HG03025 (cell line): Measurements from ENCODE around the gene CAB39L.
A peak's percentile ranks its signal among the peaks of the same experiment; 100 is the strongest.

Source experiments
- ATAC-seq: cut with Tn5 transposase; IDR thresholded peaks from one replicate; pipeline ENCODE4 v1.9.1; 2021; ENCODE audit warnings: mild to moderate bottlenecking, moderate library complexity; ENCODE audit not compliant: unreplicated experiment, low FRiP score

The CAB39L gene

DNA sequence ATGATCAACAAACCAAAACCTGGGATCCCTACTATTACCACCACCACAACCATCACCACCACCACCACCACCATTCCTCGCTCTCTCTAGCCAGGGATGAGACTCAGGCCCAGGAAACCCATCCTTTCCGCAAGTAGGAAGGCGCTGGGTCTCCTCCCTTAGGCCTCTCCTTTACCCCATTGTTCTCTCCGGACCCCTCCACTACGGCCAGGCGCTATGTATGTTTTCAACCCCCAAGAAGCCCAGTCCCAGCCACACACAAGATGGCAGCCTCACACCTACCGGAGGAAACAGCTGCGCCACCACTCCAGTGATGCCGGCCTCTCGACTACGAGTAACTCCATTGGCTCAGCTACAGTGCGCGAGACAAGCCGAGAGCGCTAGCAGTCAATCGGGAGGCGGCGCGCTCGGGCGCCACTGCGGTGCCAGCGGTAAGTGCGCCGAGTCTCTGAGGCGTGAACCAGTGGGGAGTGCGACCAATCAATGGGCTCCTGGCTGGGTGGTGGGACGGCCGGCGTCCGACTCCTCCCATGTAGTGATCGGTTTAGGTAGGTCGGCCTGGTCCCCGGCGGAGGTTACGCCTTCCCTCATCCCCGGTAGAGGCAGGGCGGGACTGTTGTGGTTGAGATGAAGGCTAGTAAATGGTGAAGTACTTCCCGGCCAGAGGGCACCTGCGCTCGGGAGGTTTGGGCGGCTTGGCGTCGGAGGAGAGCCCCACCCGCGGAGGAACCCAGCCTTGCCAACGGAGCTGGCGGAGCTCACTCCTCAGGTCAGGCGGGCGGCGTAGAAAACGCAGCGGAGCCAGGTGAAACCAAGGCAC, at the start of gene CAB39L, which contains the start of gene SETDB2:
Gene CAB39L (minus strand): TSS at position 361 of the 820 bp plus-strand sequence. CDS start 61,154 bp downstream, outside the sequence.
Gene SETDB2 (plus strand): TSS at position 571 of the 820 bp plus-strand sequence. CDS start 7,620 bp downstream, outside the sequence.
- ATAC-seq = peak; percentile 96

DNA sequence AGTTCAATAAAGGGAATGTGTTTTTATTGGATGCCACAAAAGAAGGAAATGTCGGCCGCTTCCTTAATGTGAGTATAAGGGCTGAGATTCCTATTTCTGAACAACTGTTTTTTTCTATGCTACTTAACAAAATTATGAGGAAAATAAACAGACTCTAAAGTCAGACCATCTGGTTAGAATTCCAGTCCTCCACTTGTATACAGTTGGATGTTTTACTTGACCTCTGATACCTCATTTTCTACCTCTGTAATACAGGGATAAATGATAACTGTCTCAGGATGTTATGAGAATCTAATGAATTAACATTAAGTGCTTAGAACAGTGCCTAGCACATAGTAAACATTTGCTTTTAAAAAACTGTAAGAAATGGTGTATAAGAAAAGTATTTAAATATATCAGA, 44.7 kb upstream of the CAB39L start:
- no peak for ATAC-seq

DNA sequence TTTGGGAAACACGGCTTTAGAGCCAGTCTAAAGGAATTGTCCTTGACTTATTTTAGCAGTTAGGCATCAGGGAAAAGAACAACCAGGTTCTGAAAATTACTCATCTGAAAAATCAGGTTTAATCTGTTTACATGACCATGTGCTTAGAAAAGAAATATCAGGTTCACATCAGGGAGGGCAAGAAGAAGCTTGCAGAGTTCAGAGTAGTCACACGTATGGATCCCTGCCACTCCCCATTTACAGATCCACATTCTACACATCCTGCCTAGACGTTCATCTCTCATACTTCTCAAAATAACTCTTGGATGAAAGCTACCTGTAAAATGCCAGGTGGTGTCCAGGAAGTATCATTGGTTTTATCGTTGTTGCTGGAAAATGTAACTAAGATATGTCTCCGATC, 37.9 kb upstream of the CAB39L start:
- ATAC-seq = no peak

DNA sequence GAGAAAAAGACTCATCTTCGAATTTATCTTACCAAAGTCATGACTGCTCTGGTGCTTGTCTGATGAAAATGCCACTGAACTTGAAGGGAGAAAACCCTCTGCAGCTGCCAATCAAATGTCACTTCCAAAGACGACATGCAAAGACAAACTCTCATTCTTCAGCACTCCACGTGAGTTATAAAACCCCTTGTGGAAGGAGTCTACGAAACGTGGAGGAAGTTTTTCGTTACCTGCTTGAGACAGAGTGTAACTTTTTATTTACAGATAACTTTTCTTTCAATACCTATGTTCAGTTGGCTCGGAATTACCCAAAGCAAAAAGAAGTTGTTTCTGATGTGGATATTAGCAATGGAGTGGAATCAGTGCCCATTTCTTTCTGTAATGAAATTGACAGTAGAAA, 32.7 kb upstream of the CAB39L start:
- no peak for ATAC-seq

DNA sequence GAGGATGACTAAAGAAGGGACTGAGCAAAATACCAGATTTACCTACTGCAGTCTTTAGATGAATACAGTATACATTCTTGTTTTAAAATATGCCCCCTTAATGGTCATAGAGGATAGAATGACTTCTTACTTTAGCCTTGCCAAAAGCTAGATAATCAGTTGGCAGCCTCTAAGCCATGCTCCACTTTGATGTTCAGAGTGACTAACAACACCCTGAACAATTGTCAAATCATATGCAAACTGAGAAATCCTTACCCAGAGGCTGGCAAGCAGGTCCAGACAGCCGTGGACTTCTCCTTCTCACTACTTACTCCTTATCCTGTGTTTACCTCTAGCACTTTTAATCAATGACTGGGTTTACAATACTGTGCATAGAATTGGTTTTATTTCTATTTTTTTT, 28.3 kb upstream of the CAB39L start:
- no peak for ATAC-seq

DNA sequence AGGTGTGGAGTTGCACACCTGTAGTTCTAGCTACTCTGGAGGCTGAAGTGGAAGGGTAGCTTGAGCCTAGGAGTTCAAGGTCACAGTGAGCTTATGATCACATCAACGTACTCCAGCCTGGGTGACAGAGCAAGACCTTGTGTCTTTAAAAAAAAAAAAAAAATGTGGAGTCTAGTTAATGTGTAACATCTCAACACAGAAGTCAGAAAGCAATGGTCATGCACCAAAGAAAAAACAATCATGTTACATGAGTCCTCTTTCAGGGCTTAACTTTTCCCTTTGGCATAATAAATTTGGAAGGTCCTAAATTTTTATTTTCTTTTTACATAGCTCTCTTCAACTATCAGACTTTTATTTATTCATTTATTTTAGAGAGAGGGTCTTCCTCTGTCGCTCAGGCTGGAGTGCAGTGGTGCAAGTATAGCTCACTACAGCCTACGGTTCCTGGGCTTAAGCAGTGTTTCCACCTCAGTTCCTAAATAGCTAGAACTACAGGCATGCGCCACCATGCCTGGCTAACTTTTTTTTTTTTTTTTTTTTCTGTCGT, 22.5 kb upstream of the CAB39L start:
- ATAC-seq = no peak

DNA sequence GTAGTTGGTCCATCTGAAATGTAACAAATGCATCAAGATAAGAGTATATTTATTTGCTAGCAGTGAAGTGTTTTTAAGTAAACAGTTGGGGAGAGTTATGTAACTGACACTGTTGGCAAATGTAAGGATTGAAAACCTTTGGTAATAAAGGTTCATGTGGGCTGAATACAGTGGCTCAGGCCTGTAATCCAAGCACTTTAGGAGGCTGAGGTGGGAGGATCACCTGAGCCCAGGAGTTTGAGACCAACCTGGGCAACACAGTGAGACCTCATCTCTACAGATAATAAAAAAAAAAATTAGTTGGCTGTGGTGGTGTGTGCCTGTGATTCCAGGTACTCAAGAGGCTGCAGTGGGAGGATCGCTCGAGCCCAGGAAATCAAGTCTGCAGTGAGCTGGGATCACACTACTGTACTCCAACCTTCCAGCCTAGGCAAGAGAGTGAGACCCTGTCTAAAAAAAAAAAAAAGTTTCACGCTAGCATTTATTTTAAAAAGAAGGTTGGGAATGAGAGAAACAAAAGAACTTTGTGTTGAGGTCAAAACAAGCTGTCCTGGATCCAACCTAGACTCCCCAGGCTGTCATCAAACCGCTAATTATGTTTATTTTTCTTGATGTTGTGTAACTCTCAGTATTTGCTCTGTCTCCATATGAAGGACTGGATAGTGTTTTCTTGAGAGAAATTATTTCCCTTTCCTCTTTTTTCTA, 20.9 kb upstream of the CAB39L start:
- ATAC-seq = no peak

DNA sequence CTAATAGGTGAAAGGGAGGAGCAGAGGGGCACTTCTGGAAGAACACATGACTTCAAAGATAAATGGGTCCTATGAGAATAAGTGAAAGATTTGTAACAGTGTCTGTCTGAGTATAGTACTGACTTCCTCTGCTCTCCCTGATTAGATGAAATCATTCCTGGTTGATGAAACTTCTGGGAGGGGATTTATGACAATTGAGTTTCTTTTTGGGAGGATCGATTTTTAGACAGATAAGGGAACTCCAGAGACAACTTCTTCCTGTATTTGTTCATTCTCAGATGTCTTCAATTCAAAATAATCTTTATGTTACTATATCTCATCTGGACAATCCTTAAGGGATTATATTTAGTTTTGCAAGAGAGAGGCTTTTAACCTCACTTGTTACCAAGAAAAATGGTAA, 20.2 kb upstream of the CAB39L start:
- ATAC-seq = no peak

DNA sequence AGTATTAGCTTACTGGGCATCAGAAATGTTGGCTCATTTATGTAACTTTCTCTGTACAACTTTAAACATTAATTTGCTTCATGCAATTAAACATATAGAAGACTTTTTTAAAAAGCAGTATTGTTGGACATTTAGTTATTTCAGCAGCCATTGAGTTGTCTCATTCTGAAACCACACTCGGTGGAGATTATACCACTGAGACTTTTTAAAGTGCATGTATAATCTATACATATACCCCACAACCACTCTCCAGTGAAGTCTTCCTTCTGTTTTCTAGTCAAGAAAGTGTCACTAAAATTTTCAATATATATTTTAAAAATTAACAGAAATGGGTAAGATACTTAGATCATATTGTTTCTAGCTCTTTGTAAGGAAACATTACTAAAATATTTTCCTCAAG, 15.7 kb upstream of the CAB39L start:
- ATAC-seq = no peak

DNA sequence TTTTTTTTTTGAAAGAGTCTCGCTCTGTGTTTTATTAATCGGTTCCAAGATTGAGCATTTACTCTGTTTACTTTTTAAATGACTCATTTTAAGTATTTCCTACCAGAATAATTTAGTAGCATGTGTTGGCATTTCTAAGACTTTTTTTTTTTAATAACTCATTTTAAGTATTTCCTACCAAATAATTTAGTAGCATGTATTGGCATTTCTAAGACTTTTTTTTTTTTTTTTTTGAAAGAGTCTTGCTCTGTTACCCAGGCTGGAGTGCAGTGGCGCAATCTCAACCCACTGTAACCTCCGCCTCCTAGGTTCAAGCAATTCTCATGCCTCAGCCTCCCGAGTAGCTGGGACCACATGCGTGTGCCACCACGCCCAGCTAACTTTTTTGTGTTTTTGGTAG, 13.4 kb upstream of the CAB39L start:
- ATAC-seq = no peak

DNA sequence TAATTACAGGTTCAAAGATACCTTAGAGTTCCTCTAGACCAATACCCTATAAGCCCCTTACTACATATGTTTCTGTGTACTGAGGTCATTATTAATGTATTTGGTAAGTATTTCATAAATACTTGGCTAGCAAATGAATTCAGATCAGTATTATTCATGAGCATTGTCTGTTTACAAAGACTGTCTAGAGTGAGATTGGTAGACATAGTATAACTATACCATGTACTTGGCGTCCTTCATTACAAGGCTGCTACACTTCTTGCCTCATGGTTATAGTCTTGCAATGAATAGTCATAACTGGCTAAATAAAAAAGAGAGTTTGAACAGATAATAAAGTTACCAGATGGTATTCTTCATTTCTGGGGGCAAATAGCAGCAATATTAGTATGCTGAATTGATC, 12.3 kb upstream of the CAB39L start:
- no peak for ATAC-seq

DNA sequence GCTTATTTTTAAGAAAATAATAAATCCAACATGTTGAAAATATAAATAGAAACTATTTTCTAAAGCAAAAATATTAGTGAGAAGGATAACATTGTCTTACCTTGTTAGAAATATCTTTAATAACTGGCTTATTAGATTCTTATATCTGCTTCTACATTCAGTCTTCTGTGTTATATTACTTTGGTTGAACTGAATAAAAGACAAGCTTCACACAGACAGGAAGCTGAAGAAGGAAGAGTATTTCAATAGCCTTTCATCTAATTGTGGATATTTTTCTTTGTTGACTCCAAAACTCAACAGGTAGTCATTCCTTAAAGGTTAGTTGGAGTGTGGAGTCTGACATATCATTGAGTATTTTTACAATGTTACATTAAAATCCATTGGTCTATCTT, 11.1 kb upstream of the CAB39L start:
- no peak for ATAC-seq

DNA sequence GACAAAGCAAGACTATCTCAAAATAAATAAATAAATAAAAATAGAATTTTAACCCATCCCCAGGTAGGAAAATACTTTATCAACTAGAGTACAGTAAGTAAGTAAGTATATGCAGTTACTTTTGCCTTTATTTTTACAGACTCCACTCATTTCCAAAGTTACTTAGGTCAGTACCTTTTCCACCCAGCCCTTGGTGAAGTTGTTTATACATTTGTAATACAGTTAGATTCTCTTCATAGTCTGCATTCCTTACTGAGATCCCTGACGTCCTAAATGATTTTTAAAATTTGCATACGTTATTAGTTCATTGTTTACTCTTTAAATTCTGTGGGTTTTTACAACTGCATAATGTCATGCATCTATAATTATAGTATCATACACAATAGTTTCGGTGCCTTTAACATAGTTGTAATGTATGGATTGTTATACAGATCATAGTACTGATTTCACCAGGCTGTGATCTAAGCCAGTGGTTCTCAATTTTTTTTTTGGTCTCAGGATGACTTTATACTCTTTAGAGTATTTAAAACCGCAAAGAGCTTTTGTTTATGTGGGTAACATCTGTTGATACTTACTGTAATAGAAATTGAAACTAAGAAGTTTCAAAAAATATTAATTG, 10.6 kb upstream of the CAB39L start:
- ATAC-seq = peak; percentile 69

DNA sequence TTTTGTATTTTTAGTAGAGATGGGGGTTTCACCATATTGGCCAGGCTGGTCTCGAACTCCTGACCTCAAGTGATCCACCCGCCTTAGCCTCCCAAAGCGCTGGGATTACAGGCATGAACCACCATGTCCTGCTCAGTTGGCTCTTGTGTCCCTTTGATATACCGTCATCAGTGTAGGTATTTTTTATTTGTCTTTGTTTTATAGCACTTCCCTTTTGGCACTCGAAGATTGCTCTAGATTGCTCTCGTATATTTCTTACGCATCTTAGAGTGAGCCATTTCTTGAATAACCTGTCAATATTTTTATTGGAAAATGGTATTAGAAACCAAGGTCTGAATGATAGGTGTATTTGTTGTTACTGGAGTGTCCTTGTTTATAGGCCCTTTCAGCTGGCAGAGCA, 9.6 kb upstream of the CAB39L start:
- no peak for ATAC-seq

DNA sequence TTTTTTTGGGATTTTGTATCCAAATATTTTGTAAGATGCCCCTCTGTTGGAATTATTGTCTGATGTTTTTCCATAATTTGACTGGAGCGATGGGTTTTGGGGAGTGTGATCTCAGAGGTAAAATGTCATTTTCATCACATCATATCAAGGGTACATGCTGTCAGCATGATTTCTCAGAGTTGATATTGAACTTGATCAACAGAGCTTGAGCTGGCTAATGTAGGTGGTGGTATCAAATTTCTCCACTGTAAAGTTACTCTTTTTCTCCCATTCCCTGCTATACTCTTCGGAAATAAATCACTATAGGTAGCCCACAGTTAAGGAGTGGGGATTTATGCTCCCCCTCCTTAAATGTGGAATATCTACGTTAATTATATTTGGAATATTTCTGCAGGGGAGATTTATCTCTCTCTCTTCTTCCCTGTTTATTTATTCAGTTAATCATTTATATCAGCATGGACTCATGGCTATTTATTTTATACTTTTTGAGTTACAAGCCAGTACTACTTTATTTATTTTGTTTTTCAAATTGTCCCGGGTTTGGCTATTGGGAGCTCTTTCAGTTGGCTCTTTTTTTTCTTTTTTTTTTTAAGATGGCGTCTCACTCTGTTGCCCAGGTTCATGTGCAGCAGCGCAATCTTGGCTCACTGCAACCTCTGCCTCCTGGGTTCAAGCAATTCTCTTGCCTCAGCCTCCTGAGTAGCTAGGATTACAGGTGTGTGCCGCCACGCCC, 9.0 kb upstream of the CAB39L start:
- ATAC-seq = no peak

DNA sequence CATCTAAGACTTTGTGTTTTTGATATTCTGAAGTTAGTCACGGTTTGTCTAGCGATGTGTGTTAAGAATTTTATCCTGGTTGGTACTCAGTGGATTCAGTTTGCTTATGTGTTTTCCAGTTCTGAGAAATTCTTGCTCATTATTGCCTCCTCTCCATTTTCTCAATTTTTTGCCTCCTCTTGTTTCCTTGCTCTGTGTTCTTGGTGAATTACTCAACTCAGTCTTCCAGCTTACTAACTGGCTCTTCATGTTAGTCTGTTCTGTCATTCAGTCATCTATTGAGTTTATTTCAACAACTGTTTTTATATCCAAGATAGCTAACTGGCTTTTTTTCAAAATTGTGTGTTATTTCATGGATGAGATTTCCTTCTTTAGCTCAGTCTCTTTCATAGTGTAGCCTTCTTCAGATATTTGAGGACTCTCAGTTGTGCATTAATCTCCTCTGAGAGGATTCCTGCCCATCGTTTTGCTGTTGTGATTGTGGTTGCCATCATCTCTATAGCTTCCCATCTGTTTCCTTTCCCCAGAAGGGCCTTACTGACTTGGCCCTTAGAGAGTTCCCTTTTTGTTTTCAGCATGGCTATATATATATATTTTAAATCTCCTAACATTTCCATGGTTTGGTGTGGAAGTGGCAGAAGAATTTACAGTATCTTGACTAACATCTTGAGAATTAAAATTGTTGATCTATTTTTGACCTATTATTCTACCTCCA, 6.4 kb upstream of the CAB39L start:
- ATAC-seq = no peak

DNA sequence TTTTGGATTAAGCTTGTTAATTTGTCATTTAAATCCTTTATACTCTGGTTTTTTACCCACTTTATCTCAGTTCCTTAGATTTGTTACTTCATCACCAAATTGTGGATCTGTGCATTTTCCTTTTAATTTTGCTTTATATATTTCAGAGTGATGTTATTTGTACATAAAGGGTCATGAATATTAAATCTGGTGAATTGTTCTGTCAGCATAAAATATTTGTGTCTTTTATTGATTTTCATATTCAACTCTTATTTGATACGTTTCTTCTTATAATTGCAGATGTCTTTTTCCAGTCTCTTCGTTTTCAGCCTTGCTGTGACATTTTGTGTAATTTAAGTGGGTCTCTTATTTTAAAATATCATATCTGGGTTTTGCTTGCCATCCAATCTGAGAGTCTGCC, 4.9 kb upstream of the CAB39L start:
- no peak for ATAC-seq

DNA sequence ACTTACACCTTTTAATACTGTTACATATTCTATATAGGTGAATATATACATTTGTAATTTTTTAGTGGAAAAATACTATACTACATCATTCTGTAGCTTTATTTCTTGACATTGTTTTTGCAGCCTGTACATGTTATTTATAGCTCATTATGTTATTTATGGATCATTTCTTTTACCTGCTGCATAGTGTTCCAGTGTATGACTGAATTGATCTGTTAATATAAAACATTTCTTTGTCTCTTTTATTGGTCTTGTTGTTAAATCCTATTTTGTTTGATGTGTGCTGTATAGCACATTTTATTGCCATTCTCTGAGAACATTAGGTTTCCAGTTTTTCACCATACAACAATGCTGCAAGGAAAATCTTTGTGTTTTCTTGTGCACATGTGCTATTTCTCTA, 2.6 kb upstream of the CAB39L start:
- no peak for ATAC-seq

DNA sequence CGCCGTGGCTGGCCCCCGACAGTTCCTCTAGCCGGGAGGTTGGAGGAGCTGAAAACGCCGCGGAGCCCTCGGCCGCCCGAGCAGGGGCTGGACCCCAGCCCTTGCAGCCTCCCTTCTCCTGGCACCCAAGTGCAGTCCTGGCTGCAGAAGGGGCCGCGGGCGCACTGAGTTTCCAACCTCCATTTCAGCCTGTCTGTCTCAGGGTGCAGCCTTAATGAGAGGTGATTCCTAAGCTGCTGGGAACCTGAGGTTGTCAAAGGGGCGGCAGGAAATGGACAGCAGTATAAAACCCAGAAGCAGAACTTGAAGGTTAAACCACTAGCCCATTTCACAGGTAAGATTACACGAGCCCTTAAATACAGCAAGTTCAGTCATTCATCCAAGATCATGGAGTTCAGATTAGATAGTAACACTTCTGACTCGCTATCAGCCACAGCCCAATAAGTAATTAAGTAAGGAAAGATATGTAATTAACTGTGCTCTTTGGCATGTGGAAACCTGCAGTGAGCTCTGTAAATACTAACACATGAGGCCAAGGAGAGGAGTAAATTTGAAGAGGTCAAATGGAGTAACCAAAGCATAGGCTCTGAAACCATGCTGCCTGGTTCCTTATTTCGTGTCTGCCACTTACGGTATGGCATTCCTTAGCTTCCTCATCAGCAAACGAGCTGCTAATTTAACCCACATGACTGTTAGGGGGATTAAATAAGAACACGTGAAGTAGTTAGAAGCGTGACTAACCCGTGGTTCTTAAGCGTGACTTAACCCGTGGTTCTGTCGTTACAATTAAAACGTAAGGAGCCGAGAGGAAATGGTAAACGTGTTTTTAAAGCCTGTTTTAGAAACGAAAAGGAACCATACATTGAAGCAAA, 896 bp upstream of the CAB39L start:
- peak; percentile 11 for ATAC-seq
